DMS153 (cell line): ENCODE measurements around the gene UBE2D2.
A peak's percentile ranks its signal among the peaks of the same experiment; 100 is the strongest.

Experiments
- DNase-seq: peaks from one replicate; lab custom pipeline; 2025; lab: John Stamatoyannopoulos, UW

Gene UBE2D2

GRCh38 chr5:139648205-139649081, 87.3 kb downstream of the UBE2D2 start, which contains the start of gene CXXC5:
Gene CXXC5 (plus strand): TSS chr5:139648349. CDS start chr5:139680524, 32,175 bp downstream.
- peak; percentile 34 for DNase-seq

- no peak for DNase-seq
Observed at GRCh38 chr5:139649082-139649991, 88.2 kb downstream of the UBE2D2 start.

- no peak for DNase-seq
Observed at GRCh38 chr5:139650031-139650688, 89.0 kb downstream of the UBE2D2 start.

GRCh38 chr5:139650689-139651042, 89.5 kb downstream of the UBE2D2 start:
- DNase-seq, result no peak

GRCh38 chr5:139651043-139651834, 90.1 kb downstream of the UBE2D2 start:
- no peak for DNase-seq

- peak; percentile 11 for DNase-seq
Observed at GRCh38 chr5:139651853-139652787, 91.0 kb downstream of the UBE2D2 start.

- DNase-seq, result no peak
Observed at GRCh38 chr5:139652788-139653241, 91.7 kb downstream of the UBE2D2 start.

GRCh38 chr5:139653616-139654015, 92.5 kb downstream of the UBE2D2 start:
- DNase-seq, result no peak

- DNase-seq, result no peak
Observed at GRCh38 chr5:139654464-139654863, 93.3 kb downstream of the UBE2D2 start.

- no peak for DNase-seq
Observed at GRCh38 chr5:139654871-139655491, 93.8 kb downstream of the UBE2D2 start.

GRCh38 chr5:139655727-139656271, 94.7 kb downstream of the UBE2D2 start:
- DNase-seq, result no peak

GRCh38 chr5:139657363-139658321, 96.5 kb downstream of the UBE2D2 start:
- no peak for DNase-seq

GRCh38 chr5:139658501-139658927, 97.4 kb downstream of the UBE2D2 start:
- no peak for DNase-seq

- no peak for DNase-seq
Observed at GRCh38 chr5:139658928-139659667, 98.0 kb downstream of the UBE2D2 start.

- DNase-seq, result no peak
Observed at GRCh38 chr5:139659695-139660101, 98.6 kb downstream of the UBE2D2 start.

- peak; percentile 21 for DNase-seq
Observed at GRCh38 chr5:139660105-139660922, 99.2 kb downstream of the UBE2D2 start.
